Fibroblast of upper back skin (primary cell): ENCODE results near the gene ATXN2.
"Not testable (repeated sequence)": the region's sequence is repeated elsewhere in the genome, so short reads cannot be mapped to it uniquely, and the experiment has no call there.

Experiments used
- DNase-seq: peaks from one replicate; pipeline ENCODE4 v3.0.0-alpha.2; 2013

ATXN2 gene

GRCh38 chr12:111598637-111599452 is at the start of gene ATXN2:
ATXN2 (minus strand) TSS chr12:111599315; CDS start chr12:111599034, 281 bp downstream.
- peak; percentile 64 for DNase-seq

- no peak for DNase-seq
Measured at GRCh38 chr12:111645433-111645832, 46.3 kb upstream of the ATXN2 start.

GRCh38 chr12:111643427-111643826 is 44.3 kb upstream of the ATXN2 start:
- no peak for DNase-seq

- no peak for DNase-seq
Measured at GRCh38 chr12:111642681-111643426, 43.7 kb upstream of the ATXN2 start.

- no peak for DNase-seq
Measured at GRCh38 chr12:111640506-111640905, 41.4 kb upstream of the ATXN2 start.

GRCh38 chr12:111638556-111638955 is 39.4 kb upstream of the ATXN2 start:
- DNase-seq, result no peak

- DNase-seq, result peak; percentile 86
Measured at GRCh38 chr12:111636209-111636945, 37.3 kb upstream of the ATXN2 start.

- DNase-seq, result peak; percentile 17
Measured at GRCh38 chr12:111635524-111635923, 36.4 kb upstream of the ATXN2 start.

GRCh38 chr12:111628505-111629260 is 29.6 kb upstream of the ATXN2 start:
- DNase-seq, result no peak

GRCh38 chr12:111626230-111626629 is 27.1 kb upstream of the ATXN2 start:
- no peak for DNase-seq

- DNase-seq, result no peak
Measured at GRCh38 chr12:111624540-111624939, 25.4 kb upstream of the ATXN2 start.

GRCh38 chr12:111617841-111618240 is 18.7 kb upstream of the ATXN2 start:
- not testable (repeated sequence) for DNase-seq

GRCh38 chr12:111616177-111616623 is 17.1 kb upstream of the ATXN2 start:
- DNase-seq, result no peak

GRCh38 chr12:111607239-111607638 is 8.1 kb upstream of the ATXN2 start:
- DNase-seq, result no peak

- DNase-seq, result no peak
Measured at GRCh38 chr12:111606767-111607230, 7.7 kb upstream of the ATXN2 start.

GRCh38 chr12:111605911-111606766 is 7.0 kb upstream of the ATXN2 start:
- DNase-seq, result peak; percentile 28

- DNase-seq, result not testable (repeated sequence)
Measured at GRCh38 chr12:111602857-111603256, 3.7 kb upstream of the ATXN2 start.

GRCh38 chr12:111602348-111602747 is 3.2 kb upstream of the ATXN2 start:
- no peak for DNase-seq

GRCh38 chr12:111600986-111601385 is 1.9 kb upstream of the ATXN2 start:
- not testable (repeated sequence) for DNase-seq

GRCh38 chr12:111600205-111600642 is 1.1 kb upstream of the ATXN2 start:
- no peak for DNase-seq
